SK-N-SH (cell line): Measurements from ENCODE around the gene UBN1. TPM values are rescaled to one million over a fixed set of nuclear protein-coding genes. Genes with fewer than 3 reads are reported as not detected.

Experiments used
- CTCF ChIA-PET: fragments of 300-600, 350-600 bp; formaldehyde crosslinking; extraction: SDS; loops from one replicate; lab custom pipeline; 2021; lab: Yijun Ruan, JAX
- POLR2A ChIA-PET: fragments of 350-600 bp; sonication (Branson Sonifier 250); formaldehyde crosslinking; extraction: SDS; loops from one replicate; lab custom pipeline; 2020; ENCODE audit warnings: antibody characterized with exemption, inconsistent platforms; lab: Yijun Ruan, JAX
- DNase-seq: peaks from one replicate; pipeline ENCODE4 v3.0.0; 2012
- H2AFZ ChIP-seq: fragments of 200-600 bp; sonication (generic); 2 replicates; pipeline ENCODE4 v1.8.1; 2016; ENCODE audit warnings: antibody characterized with exemption, mild to moderate bottlenecking, low read depth
- H3F3A ChIP-seq: fragments of 200-600 bp; sonication (generic); replicated peaks from 2 replicates; pipeline ENCODE3; 2016; ENCODE audit warnings: antibody characterized with exemption, mild to moderate bottlenecking; ENCODE audit not compliant: insufficient read depth
- H3K27ac ChIP-seq, 2 experiments: fragments of 200-500 bp in 1 of 2; fragments of 200-600 bp in 1 of 2; sonication (Bioruptor generic) in 1 of 2; sonication (generic), shearing (Covaris generic) in 1 of 2; 2 replicates each; pipeline versions ENCODE4 v1.5.1 to v1.6.1; 2014 to 2016; ENCODE audit warnings: low read depth in 2 of 2, inconsistent platforms in 1 of 2, low read length in 1 of 2, mild to moderate bottlenecking in 1 of 2, mixed read lengths in 1 of 2
- H3K27me3 ChIP-seq: fragments of 200-600 bp; sonication (generic), shearing (Covaris generic); 2 replicates; pipeline ENCODE4 v1.6.1; 2016; ENCODE audit warnings: mixed run types; ENCODE audit not compliant: insufficient read depth
- H3K36me3 ChIP-seq, 2 experiments: fragments of 200-500 bp in 1 of 2; fragments of 200-600 bp in 1 of 2; sonication (Bioruptor generic) in 1 of 2; sonication (generic) in 1 of 2; replicated peaks in 1 of 2; 2 replicates each; pipeline versions ENCODE3 to v1.5.1; 2014 to 2016; ENCODE audit warnings: low read length in 1 of 2, mild to moderate bottlenecking in 1 of 2; ENCODE audit not compliant: insufficient read depth in 2 of 2, control insufficient read depth in 1 of 2
- H3K4me1 ChIP-seq, 2 experiments: fragments of 200-500 bp in 1 of 2; fragments of 200-600 bp in 1 of 2; sonication (Bioruptor generic) in 1 of 2; sonication (generic), shearing (Covaris generic) in 1 of 2; 2 replicates each; pipeline versions ENCODE4 v1.5.1 to v1.6.1; 2014 to 2016; ENCODE audit warnings: low read depth in 1 of 2, low read length in 1 of 2, mixed run types in 1 of 2; ENCODE audit not compliant: insufficient read depth in 2 of 2, control insufficient read depth in 1 of 2
- H3K4me2 ChIP-seq: fragments of 200-600 bp; sonication (generic), shearing (Covaris generic); 2 replicates; pipeline ENCODE4 v1.6.1; 2017; ENCODE audit warnings: mixed run types
- H3K4me3 ChIP-seq, 2 experiments: fragments of 200-500 bp in 1 of 2; fragments of 200-600 bp in 1 of 2; sonication (Bioruptor generic) in 1 of 2; sonication (generic), shearing (Covaris generic) in 1 of 2; 2 replicates each; pipeline versions ENCODE4 v1.5.1 to v1.8.1; 2014 to 2016; ENCODE audit warnings: low read depth in 2 of 2, inconsistent platforms in 1 of 2, low read length in 1 of 2, mild to moderate bottlenecking in 1 of 2, mixed read lengths in 1 of 2, moderate library complexity in 1 of 2
- H3K79me2 ChIP-seq: fragments of 200-600 bp; sonication (generic); 2 replicates; pipeline ENCODE4 v1.8.1; 2017; ENCODE audit warnings: mild to moderate bottlenecking; ENCODE audit not compliant: insufficient read depth
- H3K9ac ChIP-seq: fragments of 200-600 bp; sonication (generic); 2 replicates; pipeline ENCODE4 v1.6.1; 2017; ENCODE audit warnings: mixed run types
- H3K9me2 ChIP-seq: fragments of 200-600 bp; sonication (generic); 2 replicates; pipeline ENCODE4 v1.6.1; 2017; ENCODE audit warnings: mixed run types
- H3K9me3 ChIP-seq: fragments of 200-600 bp; sonication (generic); 2 replicates; pipeline ENCODE4 v1.6.1; 2017; ENCODE audit warnings: mixed run types, mild to moderate bottlenecking, moderate library complexity
- H4K20me1 ChIP-seq: fragments of 200-600 bp; sonication (generic); 2 replicates; pipeline ENCODE4 v1.6.1; 2017; ENCODE audit warnings: mild to moderate bottlenecking, mixed run types; ENCODE audit not compliant: insufficient read depth
- ELF1 ChIP-seq: IDR thresholded peaks from 2 replicates; pipeline ENCODE4 v1.4.0; 2012
- FOXJ3 ChIP-seq: sonication (generic); formaldehyde crosslinking; IDR thresholded peaks from 2 replicates; pipeline ENCODE4 v1.5.1; 2020; ENCODE audit warnings: mild to moderate bottlenecking, missing genetic modification reagents
- FOXM1 ChIP-seq: IDR thresholded peaks from 2 replicates; pipeline ENCODE4 v1.4.0; 2012; ENCODE audit warnings: low read depth, mild to moderate bottlenecking
- GATA2 ChIP-seq: sonication (generic); formaldehyde crosslinking; IDR thresholded peaks from 2 replicates; pipeline ENCODE4 v1.5.0; 2020; ENCODE audit warnings: mild to moderate bottlenecking, missing genetic modification reagents
- MEF2A ChIP-seq: IDR thresholded peaks from 2 replicates; pipeline ENCODE4 v1.4.0; 2012; ENCODE audit warnings: low read depth, borderline replicate concordance
- MXI1 ChIP-seq: IDR thresholded peaks from 2 replicates; pipeline ENCODE4 v1.6.1; 2012; ENCODE audit warnings: mild to moderate bottlenecking, low read depth, low read length, improper control_type of control experiment
- PBX3 ChIP-seq: IDR thresholded peaks from 2 replicates; pipeline ENCODE4; 2012
- POLR2AphosphoS5 ChIP-seq: IDR thresholded peaks from 2 replicates; pipeline ENCODE4 v1.6.1; 2012; ENCODE audit warnings: low read depth, low read length
- RAD21 ChIP-seq: IDR thresholded peaks from 2 replicates; pipeline ENCODE4 v1.6.1; 2012; ENCODE audit warnings: mild to moderate bottlenecking, low read length
- RCOR1 ChIP-seq: fragments of 150-350 bp; IDR thresholded peaks from 2 replicates; pipeline ENCODE4 v1.6.1; 2017; ENCODE audit warnings: antibody characterized with exemption, low read length
- RXRA ChIP-seq: IDR thresholded peaks from 2 replicates; pipeline ENCODE4 v1.4.0; 2012; ENCODE audit warnings: low read depth, mild to moderate bottlenecking, borderline replicate concordance
- SIN3A ChIP-seq: IDR thresholded peaks from 2 replicates; pipeline ENCODE4 v1.6.1; 2012; ENCODE audit warnings: low read depth, mild to moderate bottlenecking, low read length, moderate library complexity, borderline replicate concordance
- USF2 ChIP-seq: fragments of 150-350 bp; IDR thresholded peaks from 2 replicates; pipeline ENCODE4 v1.6.1; 2017; ENCODE audit warnings: antibody characterized with exemption, low read length, low read depth, borderline replicate concordance
- WGBS: methylation state at CpG from one replicate; pipeline ENCODE4 v1.1.6; 2017; ENCODE audit warnings: low lambda C conversion rate; 5-methylcytosine and 5-hydroxymethylcytosine counted together
- polyA plus RNA-seq, 3 experiments: library from polyadenylated mRNA; depleted of rRNA; stranded (reverse); fragments of >200 nt; gene quantifications; 2 replicates each; pipeline ENCODE4 v1.2.3, GENCODE V29; 2012
- TF ChIP-seq, protein P1 (sequence below): fragments of 200-600 bp; sonication (generic); IDR thresholded peaks from 2 replicates; pipeline ENCODE4 v1.6.1; 2017; ENCODE audit warnings: antibody characterized with exemption, mild to moderate bottlenecking, moderate library complexity
- TF ChIP-seq, protein P2 (sequence below): IDR thresholded peaks from 2 replicates; pipeline ENCODE4 v1.4.0; 2012; ENCODE audit warnings: low read depth

UBN1 gene
- polyA plus RNA-seq, 1 of the 3 experiments (the other 2 are of a cell fraction), result 10.9 TPM

DNA sequence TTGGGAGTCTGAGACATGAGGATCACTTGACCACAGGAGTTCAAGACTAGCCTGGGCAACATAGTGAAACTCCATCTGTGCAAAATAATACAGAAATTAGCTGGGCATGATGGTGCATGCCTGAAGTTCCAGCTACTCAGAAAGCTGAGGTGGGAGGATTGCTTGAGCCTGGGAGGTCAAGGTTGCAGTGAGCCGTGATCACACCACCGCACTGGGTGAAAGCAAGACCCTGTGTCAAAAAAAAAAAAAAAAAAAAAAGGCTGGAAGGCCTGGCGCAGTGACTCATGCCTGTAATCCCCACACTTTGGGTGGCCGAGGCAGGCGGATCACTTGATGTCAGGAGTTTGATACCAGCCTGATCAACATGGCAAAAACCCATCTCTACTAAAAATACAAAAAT, 8.1 kb downstream of the UBN1 start:
- Histone ChIP-seq H4K20me1 (peaks cover 22% of the 10 kb centered on the region), H2AFZ (no peak overlapping the region), H3K9me3 (no peaks in the 10 kb centered on the region), H3K27me3 (no peaks in the 10 kb centered on the region), H3K79me2 (peaks cover 70% of the 10 kb centered on the region), H3K4me3 (no peak overlapping the region), H3F3A (peaks cover 5% of the 10 kb centered on the region), H3K9me2 (no peaks in the 10 kb centered on the region), H3K36me3 (peaks cover 48 to 55% of the 10 kb centered on the region in 2 experiments), H3K9ac (no peak overlapping the region), H3K4me2 (no peak overlapping the region), H3K27ac (no peak overlapping the region), H3K4me1 (peaks cover 0 to 3% of the 10 kb centered on the region in 2 experiments; a peak in 2 of 4 replicates)
- ChIA-PET POLR2A (no interaction called here), CTCF (interaction anchor here (0.6 kb wide), 1 partner anchor 15 kb away, joined by 3 read pairs; no protein-coding TSS in a partner anchor)
- WGBS, result 84% methylated on average over 5 of the region's 5 CpGs
- DNase-seq, result no peak
- TF ChIP-seq, protein P1, sequence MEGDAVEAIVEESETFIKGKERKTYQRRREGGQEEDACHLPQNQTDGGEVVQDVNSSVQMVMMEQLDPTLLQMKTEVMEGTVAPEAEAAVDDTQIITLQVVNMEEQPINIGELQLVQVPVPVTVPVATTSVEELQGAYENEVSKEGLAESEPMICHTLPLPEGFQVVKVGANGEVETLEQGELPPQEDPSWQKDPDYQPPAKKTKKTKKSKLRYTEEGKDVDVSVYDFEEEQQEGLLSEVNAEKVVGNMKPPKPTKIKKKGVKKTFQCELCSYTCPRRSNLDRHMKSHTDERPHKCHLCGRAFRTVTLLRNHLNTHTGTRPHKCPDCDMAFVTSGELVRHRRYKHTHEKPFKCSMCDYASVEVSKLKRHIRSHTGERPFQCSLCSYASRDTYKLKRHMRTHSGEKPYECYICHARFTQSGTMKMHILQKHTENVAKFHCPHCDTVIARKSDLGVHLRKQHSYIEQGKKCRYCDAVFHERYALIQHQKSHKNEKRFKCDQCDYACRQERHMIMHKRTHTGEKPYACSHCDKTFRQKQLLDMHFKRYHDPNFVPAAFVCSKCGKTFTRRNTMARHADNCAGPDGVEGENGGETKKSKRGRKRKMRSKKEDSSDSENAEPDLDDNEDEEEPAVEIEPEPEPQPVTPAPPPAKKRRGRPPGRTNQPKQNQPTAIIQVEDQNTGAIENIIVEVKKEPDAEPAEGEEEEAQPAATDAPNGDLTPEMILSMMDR, result no peak
- TF ChIP-seq, protein P2, sequence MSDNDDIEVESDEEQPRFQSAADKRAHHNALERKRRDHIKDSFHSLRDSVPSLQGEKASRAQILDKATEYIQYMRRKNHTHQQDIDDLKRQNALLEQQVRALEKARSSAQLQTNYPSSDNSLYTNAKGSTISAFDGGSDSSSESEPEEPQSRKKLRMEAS, result no peak
- TF ChIP-seq GATA2 (CRISPR knock-in tag) (no peak), USF2 (no peak), POLR2AphosphoS5 (no peak), MXI1 (no peak), RAD21 (no peak), FOXM1 (no peak), ELF1 (no peak), RXRA (no peak), RCOR1 (no peak), SIN3A (no peak), PBX3 (no peak)

GRCh38 chr16:4855804-4856203, 8.5 kb downstream of the UBN1 start:
- H3K9ac ChIP-seq, result no peak overlapping the region
- H3K79me2 ChIP-seq, result peaks cover 67% of the 10 kb centered on the region
- H3K4me1 ChIP-seq, result no peaks in the 10 kb centered on the region
- peaks cover 5% of the 10 kb centered on the region for H3F3A ChIP-seq
- DNase-seq, result no peak
- no peak overlapping the region for H2AFZ ChIP-seq
- TF ChIP-seq MEF2A (no peak), FOXM1 (no peak), RXRA (no peak), FOXJ3 (CRISPR knock-in tag) (no peak)
- TF ChIP-seq, protein P2, result no peak
- H3K9me2 ChIP-seq, result no peaks in the 10 kb centered on the region
- ChIA-PET POLR2A (no interaction called here), CTCF (interaction anchor here (0.6 kb wide), 1 partner anchor 14 kb away, joined by 3 read pairs; no protein-coding TSS in a partner anchor)
- no peak overlapping the region for H3K4me2 ChIP-seq
- no peaks in the 10 kb centered on the region for H3K9me3 ChIP-seq
- H3K36me3 ChIP-seq, result peaks cover 52 to 55% of the 10 kb centered on the region in 2 experiments
- peaks cover 18% of the 10 kb centered on the region for H4K20me1 ChIP-seq
- no peak overlapping the region for H3K27ac ChIP-seq
- H3K27me3 ChIP-seq, result no peaks in the 10 kb centered on the region
- H3K4me3 ChIP-seq, result no peak overlapping the region
- 95% methylated on average over 2 of the region's 2 CpGs for WGBS
